Activated T-helper 1 cell treated with anti-CD3 and anti-CD28 coated beads, Interleukin-12 subunit alpha, Interleukin-12 subunit beta, Interleukin-2, Interleukin-4 antibody, amounts not matched to agents 30 ng/mL and 10 ng/mL and 1 ng/mL, durations not matched to agents 14 hours and 24 hours and 36 hours (primary cell): ENCODE results near the gene QPCT. TPM values are rescaled to one million over a fixed set of nuclear protein-coding genes. Genes with fewer than 3 reads are reported as not detected.
A peak's percentile ranks its signal among the peaks of the same experiment; 100 is the strongest.

Experiments used
- DNase-seq: peaks from one replicate; pipeline ENCODE4 v3.0.0; 2021; ENCODE audit warnings: low spot score
- H3K27ac Mint-ChIP-seq: one replicate; pipeline ENCODE4 v1.8.0; 2021; ENCODE audit warnings: mild to moderate bottlenecking, mixed read lengths
- H3K27me3 Mint-ChIP-seq: one replicate; pipeline ENCODE4 v1.8.0; 2022; ENCODE audit warnings: mild to moderate bottlenecking, moderate library complexity, mixed read lengths; ENCODE audit not compliant: insufficient read depth
- H3K36me3 Mint-ChIP-seq: one replicate; pipeline ENCODE4 v1.8.0; 2021; ENCODE audit warnings: low read depth, mixed read lengths
- H3K4me1 Mint-ChIP-seq: one replicate; pipeline ENCODE4 v1.8.0; 2021; ENCODE audit warnings: low read depth, mixed read lengths
- H3K4me3 Mint-ChIP-seq: one replicate; pipeline ENCODE4 v1.8.0; 2021; ENCODE audit warnings: mild to moderate bottlenecking, moderate library complexity, mixed read lengths
- H3K9me3 Mint-ChIP-seq: one replicate; pipeline ENCODE4 v1.8.0; 2021; ENCODE audit warnings: mixed read lengths
- intact Hi-C: fragments of 100-400 bp; cut with micrococcal nuclease; formaldehyde crosslinking; loops from one replicate; pipeline ENCODE4 v1.15.1; 2024
- total RNA-seq: library from RNA; stranded (reverse); gene quantifications from 2 replicates; pipeline ENCODE4 v1.2.3, GENCODE V29; 2022

The QPCT gene
- total RNA-seq, 1 donor from 2014 or later: 1.6 TPM

- H3K4me1 Mint-ChIP-seq: peaks cover 5% of the 10 kb centered on the region
- intact Hi-C loops: loop anchor here (1.0 to 10.0 kb wide), 10 partner anchors 13 to 715 kb away; partner anchors contain the start of genes CDC42EP3, CEBPZ, NDUFAF7 and PRKD3
- DNase-seq: peak; percentile 76
- H3K36me3 Mint-ChIP-seq: peaks cover 11% of the 10 kb centered on the region
- no peak overlapping the region for H3K27ac Mint-ChIP-seq
- peaks cover 15% of the 10 kb centered on the region for H3K27me3 Mint-ChIP-seq
- H3K9me3 Mint-ChIP-seq: peaks cover 18% of the 10 kb centered on the region
- peak overlapping the region; percentile 8 for H3K4me3 Mint-ChIP-seq
Observed at GRCh38 chr2:37389989-37390765, 45.7 kb downstream of the QPCT start.

GRCh38 chr2:37390777-37391176 lies 46.3 kb downstream of the QPCT start:
- peaks cover 11% of the 10 kb centered on the region for H3K36me3 Mint-ChIP-seq
- DNase-seq: no peak
- H3K27me3 Mint-ChIP-seq: peaks cover 15% of the 10 kb centered on the region
- intact Hi-C loops: loop anchor here (1.0 to 10.0 kb wide), 10 partner anchors 13 to 714 kb away; partner anchors contain the start of genes CDC42EP3, CEBPZ, NDUFAF7 and PRKD3
- H3K4me3 Mint-ChIP-seq: peak overlapping the region; percentile 5
- H3K27ac Mint-ChIP-seq: no peak overlapping the region
- H3K9me3 Mint-ChIP-seq: peaks cover 18% of the 10 kb centered on the region
- peaks cover 8% of the 10 kb centered on the region for H3K4me1 Mint-ChIP-seq

- Mint-ChIP-seq H3K4me1 (peaks cover 11% of the 10 kb centered on the region), H3K4me3 (no peak overlapping the region), H3K27me3 (peaks cover 15% of the 10 kb centered on the region), H3K27ac (peak overlapping the region; percentile 36), H3K36me3 (peaks cover 11% of the 10 kb centered on the region), H3K9me3 (peaks cover 18% of the 10 kb centered on the region)
- intact Hi-C loops: loop anchor here (2.0 to 10.0 kb wide), 2 partner anchors 279 to 713 kb away; partner anchors contain the start of gene CDC42EP3
- no peak for DNase-seq
Observed at GRCh38 chr2:37391711-37392110, 47.3 kb downstream of the QPCT start.

GRCh38 chr2:37392428-37392827 lies 48.0 kb downstream of the QPCT start:
- H3K4me3 Mint-ChIP-seq: no peak overlapping the region
- intact Hi-C loops: loop anchor here (10.0 kb wide), 1 partner anchor 712 kb away; no protein-coding TSS in a partner anchor
- peaks cover 18% of the 10 kb centered on the region for H3K9me3 Mint-ChIP-seq
- peak overlapping the region; percentile 16 for H3K27ac Mint-ChIP-seq
- H3K36me3 Mint-ChIP-seq: peaks cover 11% of the 10 kb centered on the region
- H3K4me1 Mint-ChIP-seq: peaks cover 11% of the 10 kb centered on the region
- no peak for DNase-seq
- peaks cover 15% of the 10 kb centered on the region for H3K27me3 Mint-ChIP-seq

GRCh38 chr2:37394263-37394662 lies 49.8 kb downstream of the QPCT start:
- no peak overlapping the region for H3K27ac Mint-ChIP-seq
- peaks cover 11% of the 10 kb centered on the region for H3K4me1 Mint-ChIP-seq

GRCh38 chr2:37394796-37395555 lies 50.5 kb downstream of the QPCT start:
- DNase-seq: no peak
- Mint-ChIP-seq H3K36me3 (peaks cover 7% of the 10 kb centered on the region), H3K4me1 (peaks cover 11% of the 10 kb centered on the region), H3K9me3 (peaks cover 18% of the 10 kb centered on the region), H3K27ac (no peak overlapping the region), H3K4me3 (no peak overlapping the region), H3K27me3 (peaks cover 30% of the 10 kb centered on the region)
- intact Hi-C loops: loop anchor here (5.0 to 10.0 kb wide), 5 partner anchors 142 to 882 kb away; no protein-coding TSS in a partner anchor

More at GRCh38 chr2:37394263-37394662, 49.8 kb downstream of the QPCT start:
- H3K27me3 Mint-ChIP-seq: peaks cover 25% of the 10 kb centered on the region
- H3K4me3 Mint-ChIP-seq: no peak overlapping the region
- H3K9me3 Mint-ChIP-seq: peaks cover 18% of the 10 kb centered on the region
- intact Hi-C loops: loop anchor here (10.0 kb wide), 1 partner anchor 711 kb away; no protein-coding TSS in a partner anchor
- H3K36me3 Mint-ChIP-seq: peaks cover 11% of the 10 kb centered on the region
- DNase-seq: no peak

- DNase-seq: no peak
- intact Hi-C loops: loop anchor here (1.0 to 10.0 kb wide), 10 partner anchors 17 to 880 kb away; no protein-coding TSS in a partner anchor
Observed at GRCh38 chr2:37396890-37397565, 52.6 kb downstream of the QPCT start.

GRCh38 chr2:37398990-37399389 lies 54.6 kb downstream of the QPCT start:
- DNase-seq: no peak
- Mint-ChIP-seq H3K4me3 (no peak overlapping the region), H3K27me3 (peaks cover 33% of the 10 kb centered on the region), H3K36me3 (no peaks in the 10 kb centered on the region), H3K9me3 (no peaks in the 10 kb centered on the region), H3K4me1 (peaks cover 6% of the 10 kb centered on the region), H3K27ac (no peak overlapping the region)
- intact Hi-C loops: loop anchor here (5.0 to 10.0 kb wide), 5 partner anchors 138 to 878 kb away; no protein-coding TSS in a partner anchor

More at GRCh38 chr2:37396890-37397565, 52.6 kb downstream of the QPCT start:
- H3K36me3 Mint-ChIP-seq: peaks cover 4% of the 10 kb centered on the region
- no peak overlapping the region for H3K27ac Mint-ChIP-seq
- peaks cover 8% of the 10 kb centered on the region for H3K9me3 Mint-ChIP-seq
- H3K4me3 Mint-ChIP-seq: no peak overlapping the region
- peaks cover 10% of the 10 kb centered on the region for H3K4me1 Mint-ChIP-seq
- H3K27me3 Mint-ChIP-seq: peaks cover 31% of the 10 kb centered on the region

- H3K4me1 Mint-ChIP-seq: peaks cover 6% of the 10 kb centered on the region
- no peaks in the 10 kb centered on the region for H3K36me3 Mint-ChIP-seq
- no peaks in the 10 kb centered on the region for H3K9me3 Mint-ChIP-seq
- peaks cover 28% of the 10 kb centered on the region for H3K27me3 Mint-ChIP-seq
- H3K4me3 Mint-ChIP-seq: no peak overlapping the region
- no peak overlapping the region for H3K27ac Mint-ChIP-seq
- intact Hi-C loops: no loop called here
- no peak for DNase-seq
Observed at GRCh38 chr2:37400041-37400440, 55.6 kb downstream of the QPCT start.

- DNase-seq: no peak
- no peak overlapping the region for H3K4me3 Mint-ChIP-seq
- intact Hi-C loops: no loop called here
- no peaks in the 10 kb centered on the region for H3K4me1 Mint-ChIP-seq
- H3K36me3 Mint-ChIP-seq: no peaks in the 10 kb centered on the region
- peaks cover 44% of the 10 kb centered on the region for H3K27me3 Mint-ChIP-seq
- no peak overlapping the region for H3K27ac Mint-ChIP-seq
- no peaks in the 10 kb centered on the region for H3K9me3 Mint-ChIP-seq
Observed at GRCh38 chr2:37402636-37403035, 58.2 kb downstream of the QPCT start.

GRCh38 chr2:37405781-37406180 lies 61.4 kb downstream of the QPCT start:
- no peaks in the 10 kb centered on the region for H3K4me1 Mint-ChIP-seq
- no peaks in the 10 kb centered on the region for H3K36me3 Mint-ChIP-seq
- intact Hi-C loops: no loop called here
- H3K4me3 Mint-ChIP-seq: no peak overlapping the region
- no peaks in the 10 kb centered on the region for H3K9me3 Mint-ChIP-seq
- DNase-seq: no peak
- peaks cover 33% of the 10 kb centered on the region for H3K27me3 Mint-ChIP-seq
- H3K27ac Mint-ChIP-seq: no peak overlapping the region

GRCh38 chr2:37412231-37412630 lies 67.8 kb downstream of the QPCT start:
- no peak for DNase-seq
- Mint-ChIP-seq H3K4me1 (no peaks in the 10 kb centered on the region), H3K4me3 (no peak overlapping the region), H3K9me3 (no peaks in the 10 kb centered on the region), H3K27ac (no peak overlapping the region), H3K36me3 (no peaks in the 10 kb centered on the region), H3K27me3 (peaks cover 23% of the 10 kb centered on the region)
- intact Hi-C loops: no loop called here
